Measurements from ENCODE around the gene HHAT.
A peak's percentile ranks its signal among the peaks of the same experiment; 100 is the strongest.

The HHAT gene

GRCh38 chr1:210684466-210685294 is 356.0 kb downstream of the HHAT start:
- DNase-seq (ENCODE audit: low read depth), result peak; percentile 80
- no peak for TF ChIP-seq CTCF (IDR thresholded peaks at IDR 0.05; ENCODE audit: insufficient read depth, low read depth, low read length, missing control alignments)
- no peak overlapping the region for H3K4me3 ChIP-seq (ENCODE audit: low read depth, low read length)

- no peak for TF ChIP-seq CTCF (IDR thresholded peaks at IDR 0.05; ENCODE audit: insufficient read depth, low read depth, low read length, missing control alignments)
- no peak for DNase-seq (ENCODE audit: low read depth)
- H3K4me3 ChIP-seq (ENCODE audit: low read depth, low read length), result no peak overlapping the region
These were observed 356.6 kb downstream of the HHAT start for GRCh38 chr1:210685295-210685650.

- DNase-seq (ENCODE audit: low read depth), result no peak
- no peak overlapping the region for H3K4me3 ChIP-seq (ENCODE audit: low read depth, low read length)
- TF ChIP-seq CTCF (IDR thresholded peaks at IDR 0.05; ENCODE audit: insufficient read depth, low read depth, low read length, missing control alignments), result no peak
These were observed 358.1 kb downstream of the HHAT start for GRCh38 chr1:210686841-210687240.

- no peak overlapping the region for H3K4me3 ChIP-seq (ENCODE audit: low read depth, low read length)
- DNase-seq (ENCODE audit: low read depth), result no peak
These were observed 359.0 kb downstream of the HHAT start for GRCh38 chr1:210687582-210688279.

GRCh38 chr1:210688512-210689234 is 360.0 kb downstream of the HHAT start:
- no peak overlapping the region for H3K4me3 ChIP-seq (ENCODE audit: low read depth, low read length)
- DNase-seq (ENCODE audit: low read depth), result no peak
- TF ChIP-seq CTCF (IDR thresholded peaks at IDR 0.05; ENCODE audit: insufficient read depth, low read depth, low read length, missing control alignments), result no peak

More at GRCh38 chr1:210687582-210688279, 359.0 kb downstream of the HHAT start:
- no peak for TF ChIP-seq CTCF (IDR thresholded peaks at IDR 0.05; ENCODE audit: insufficient read depth, low read depth, low read length, missing control alignments)

- TF ChIP-seq CTCF (IDR thresholded peaks at IDR 0.05; ENCODE audit: insufficient read depth, low read depth, low read length, missing control alignments), result no peak
- DNase-seq (ENCODE audit: low read depth), result no peak
- no peak overlapping the region for H3K4me3 ChIP-seq (ENCODE audit: low read depth, low read length)
These were observed 361.1 kb downstream of the HHAT start for GRCh38 chr1:210689826-210690225.

All from GM12865 (cell line).